Memory B cell (primary cell): ENCODE data around the gene NSG1.

Source experiments
- ATAC-seq: fragments of 150-1000 bp; cut with Tn5 transposase; 2 replicates; pipeline ENCODE4 v1.10.0; 2021; ENCODE audit warnings: low read depth, mild to moderate bottlenecking, moderate library complexity
- DNase-seq, 2 donors: peaks; one replicate each; pipeline ENCODE4 v3.0.0; 2022; ENCODE audit warnings: low spot score in 2 of 2
- H3K27ac Mint-ChIP-seq: one replicate; pipeline ENCODE4 v1.8.0; 2022; ENCODE audit warnings: mild to moderate bottlenecking, moderate library complexity, mixed read lengths
- H3K27me3 Mint-ChIP-seq: one replicate; pipeline ENCODE4 v1.8.0; 2022; ENCODE audit warnings: mixed read lengths
- H3K36me3 Mint-ChIP-seq: one replicate; pipeline ENCODE4 v1.8.0; 2022; ENCODE audit warnings: mild to moderate bottlenecking, mixed read lengths
- H3K4me1 Mint-ChIP-seq: one replicate; pipeline ENCODE4 v1.8.0; 2022; ENCODE audit warnings: mixed read lengths
- H3K4me3 Mint-ChIP-seq: one replicate; pipeline ENCODE4 v1.8.0; 2022; ENCODE audit warnings: mild to moderate bottlenecking, moderate library complexity, mixed read lengths
- H3K9me3 Mint-ChIP-seq: one replicate; pipeline ENCODE4 v1.8.0; 2022; ENCODE audit warnings: mixed read lengths

NSG1 gene

DNA sequence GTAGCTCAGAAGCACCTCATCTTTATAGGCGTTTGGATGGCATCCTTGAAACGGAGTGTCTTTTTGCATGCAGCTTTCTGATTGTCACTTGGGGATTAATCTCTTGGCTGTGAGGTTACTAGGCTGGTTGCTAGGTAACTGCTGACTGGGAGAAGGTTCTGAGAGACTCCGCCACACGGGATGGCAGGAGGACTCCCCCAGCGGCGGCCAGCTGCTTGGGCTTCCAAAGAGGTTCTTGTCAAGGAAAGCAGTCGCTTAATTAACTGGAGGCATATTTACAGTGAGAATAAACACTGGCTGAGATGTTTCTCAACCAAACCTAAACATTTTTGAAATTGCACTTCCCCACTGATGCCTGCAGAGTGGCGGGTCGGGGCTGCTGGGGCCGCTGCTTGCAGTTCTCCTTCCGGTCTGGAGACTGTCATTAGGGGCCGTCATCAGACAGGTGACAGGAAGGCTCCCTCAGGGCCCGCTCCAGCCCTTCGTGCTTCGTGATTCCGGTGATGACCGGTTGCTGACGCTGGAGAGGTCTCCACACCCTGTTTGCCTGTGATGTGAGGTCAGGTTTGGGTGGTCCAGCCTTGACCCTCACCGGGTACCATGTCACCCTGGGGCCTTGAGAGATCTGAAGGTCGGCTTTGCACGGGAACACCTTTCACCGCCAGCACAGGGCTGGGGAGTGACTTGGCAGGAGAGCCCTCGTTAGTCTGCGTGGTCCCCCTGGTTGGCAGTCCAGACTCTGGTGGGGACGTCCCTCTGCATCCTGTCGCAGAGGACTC, 9.1 kb downstream of the NSG1 start:
- peaks cover 3% of the 10 kb centered on the region for H3K4me1 Mint-ChIP-seq
- no peak overlapping the region for H3K27ac Mint-ChIP-seq
- DNase-seq (no peak), ATAC-seq (peak; percentile 93)
- peak overlapping the region; percentile 68 for H3K4me3 Mint-ChIP-seq
- no peaks in the 10 kb centered on the region for H3K36me3 Mint-ChIP-seq
- H3K27me3 Mint-ChIP-seq, result peaks cover 10% of the 10 kb centered on the region
- peaks cover 4% of the 10 kb centered on the region for H3K9me3 Mint-ChIP-seq

DNA sequence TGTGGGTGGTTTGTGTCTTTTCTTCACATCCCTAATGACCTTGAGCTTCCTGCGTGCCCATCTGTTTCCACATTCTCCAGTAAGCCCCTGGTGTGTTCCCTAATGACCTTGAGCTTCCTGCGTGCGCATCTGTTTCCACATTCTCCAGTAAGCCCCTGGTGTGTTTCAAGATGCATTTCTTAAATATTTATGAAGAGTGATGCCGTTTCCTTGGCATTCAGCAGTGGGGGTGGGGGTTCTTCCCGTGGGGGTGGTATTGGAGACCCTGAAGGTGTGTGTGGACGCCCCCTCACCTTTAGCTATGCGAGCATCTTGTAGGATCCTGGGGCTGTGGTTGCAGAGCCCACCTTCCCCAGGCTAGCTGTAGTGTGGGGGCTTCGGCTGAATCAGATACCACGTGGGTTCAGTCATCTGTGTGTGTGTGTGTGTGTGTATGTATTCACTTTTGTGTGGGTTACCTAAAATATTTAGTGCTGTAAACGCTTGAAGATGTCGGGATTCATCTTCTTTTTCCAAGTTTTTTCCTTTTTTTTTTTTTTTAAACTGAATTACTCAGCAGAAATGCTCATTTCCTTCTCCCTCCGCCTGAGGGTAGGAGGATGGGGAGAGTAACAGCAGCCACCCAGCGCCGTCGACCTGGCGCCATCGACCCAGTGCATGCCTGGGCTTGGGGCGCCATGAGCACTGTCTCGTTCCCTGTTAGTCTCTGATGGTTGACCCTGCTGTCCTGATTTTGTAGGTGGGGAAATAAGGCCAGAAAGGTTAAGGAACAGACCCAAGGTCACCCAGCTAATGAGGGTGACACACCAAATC, 9.9 kb downstream of the NSG1 start:
- peaks cover 4% of the 10 kb centered on the region for H3K9me3 Mint-ChIP-seq
- peaks cover 11% of the 10 kb centered on the region for H3K27me3 Mint-ChIP-seq
- H3K27ac Mint-ChIP-seq, result no peak overlapping the region
- no peak for DNase-seq
- no peaks in the 10 kb centered on the region for H3K36me3 Mint-ChIP-seq
- ATAC-seq, result no peak
- peak overlapping the region; percentile 68 for H3K4me3 Mint-ChIP-seq
- H3K4me1 Mint-ChIP-seq, result peaks cover 3% of the 10 kb centered on the region

DNA sequence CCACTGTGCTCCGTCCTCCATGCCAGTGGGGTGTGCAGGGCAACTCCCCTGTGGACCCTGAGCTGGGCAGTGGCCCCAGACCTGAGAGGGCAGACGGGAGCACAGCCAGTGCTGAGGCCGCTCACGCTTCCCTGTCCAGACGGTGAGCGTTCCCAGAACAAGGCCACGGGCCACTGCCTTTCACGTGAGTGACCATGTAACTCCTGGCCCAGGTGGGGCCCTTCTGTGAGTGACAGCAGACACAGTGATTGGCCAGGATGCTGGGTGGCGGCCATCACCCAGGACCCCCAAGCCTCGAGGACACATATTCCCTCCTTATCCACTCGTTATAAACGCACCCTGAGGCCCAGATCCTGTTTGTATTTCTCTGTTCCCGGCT, 10.5 kb downstream of the NSG1 start:
- Mint-ChIP-seq H3K27ac (no peak overlapping the region), H3K4me1 (peaks cover 3% of the 10 kb centered on the region), H3K36me3 (no peaks in the 10 kb centered on the region), H3K4me3 (no peak overlapping the region), H3K27me3 (peaks cover 11% of the 10 kb centered on the region), H3K9me3 (peaks cover 4% of the 10 kb centered on the region)
- ATAC-seq (no peak), DNase-seq (no peak)

DNA sequence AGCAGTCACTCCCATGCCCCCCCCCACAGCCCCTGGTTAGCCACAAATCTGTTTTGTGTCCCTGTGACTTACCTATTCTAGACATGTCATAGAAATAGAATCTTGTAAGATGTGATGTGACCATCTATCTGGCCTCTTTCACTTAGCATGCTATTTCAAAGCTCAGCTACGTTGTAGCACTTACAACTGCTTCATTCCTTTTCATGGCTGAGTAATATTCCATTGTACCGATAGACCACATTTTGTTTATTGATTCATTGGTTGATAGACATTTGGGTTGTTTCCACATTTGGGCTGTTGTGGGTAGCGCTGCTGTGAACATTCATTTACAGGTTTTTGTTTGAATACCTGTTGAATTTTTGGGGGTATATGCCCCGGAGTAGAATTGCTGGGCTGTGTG, 11.5 kb downstream of the NSG1 start:
- peaks cover 4% of the 10 kb centered on the region for H3K9me3 Mint-ChIP-seq
- no peak overlapping the region for H3K27ac Mint-ChIP-seq
- H3K4me3 Mint-ChIP-seq, result no peak overlapping the region
- no peaks in the 10 kb centered on the region for H3K36me3 Mint-ChIP-seq
- DNase-seq (no peak), ATAC-seq (no peak)
- peaks cover 3% of the 10 kb centered on the region for H3K4me1 Mint-ChIP-seq
- H3K27me3 Mint-ChIP-seq, result peaks cover 9% of the 10 kb centered on the region

DNA sequence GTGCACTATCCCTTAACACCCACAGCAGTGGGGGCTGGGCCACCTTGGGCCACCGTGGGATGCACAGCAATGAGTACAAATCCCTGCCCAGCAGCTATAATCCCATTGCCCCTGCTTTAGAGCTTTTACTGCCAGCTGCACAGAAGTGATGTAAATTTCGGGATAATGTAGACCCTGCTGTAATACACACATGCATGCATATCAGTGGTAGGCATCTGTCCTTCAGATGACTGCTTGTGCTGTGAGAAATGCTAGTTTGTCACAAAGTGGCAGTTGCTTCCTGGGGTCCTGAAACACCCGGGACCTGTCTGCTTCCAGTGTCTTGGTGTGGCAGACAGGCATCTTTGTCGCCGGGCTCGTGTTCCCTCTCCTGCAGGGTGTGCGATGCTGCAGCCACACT, 14.1 kb downstream of the NSG1 start:
- no peak overlapping the region for H3K4me3 Mint-ChIP-seq
- peaks cover 4% of the 10 kb centered on the region for H3K9me3 Mint-ChIP-seq
- no peak overlapping the region for H3K27ac Mint-ChIP-seq
- DNase-seq (no peak), ATAC-seq (no peak)
- peaks cover 8% of the 10 kb centered on the region for H3K27me3 Mint-ChIP-seq
- no peaks in the 10 kb centered on the region for H3K4me1 Mint-ChIP-seq
- H3K36me3 Mint-ChIP-seq, result no peaks in the 10 kb centered on the region

DNA sequence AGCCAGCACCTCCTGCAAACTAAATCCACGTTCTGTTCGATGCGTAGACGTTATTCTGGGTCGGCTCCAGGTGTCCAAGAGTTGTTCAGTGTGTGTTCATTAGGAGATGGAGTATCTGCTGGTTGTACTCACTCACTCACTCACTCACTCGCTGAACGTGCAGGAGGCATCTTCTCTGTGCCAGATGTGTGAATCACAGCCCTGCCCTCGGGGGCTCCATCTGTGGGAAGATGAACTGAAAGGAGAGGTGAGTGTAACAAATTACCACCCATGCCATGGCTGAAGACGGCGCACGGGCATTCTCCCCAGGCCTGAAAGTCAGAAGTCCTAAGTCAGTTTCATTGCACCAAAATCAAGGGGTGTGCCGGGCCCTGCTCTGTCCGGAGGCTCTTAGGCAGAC, 16.1 kb downstream of the NSG1 start:
- Mint-ChIP-seq H3K27ac (no peak overlapping the region), H3K4me3 (no peak overlapping the region), H3K36me3 (no peaks in the 10 kb centered on the region), H3K9me3 (peaks cover 3% of the 10 kb centered on the region), H3K4me1 (no peaks in the 10 kb centered on the region), H3K27me3 (peaks cover 11% of the 10 kb centered on the region)
- DNase-seq, result no peak
- ATAC-seq, result no peak

DNA sequence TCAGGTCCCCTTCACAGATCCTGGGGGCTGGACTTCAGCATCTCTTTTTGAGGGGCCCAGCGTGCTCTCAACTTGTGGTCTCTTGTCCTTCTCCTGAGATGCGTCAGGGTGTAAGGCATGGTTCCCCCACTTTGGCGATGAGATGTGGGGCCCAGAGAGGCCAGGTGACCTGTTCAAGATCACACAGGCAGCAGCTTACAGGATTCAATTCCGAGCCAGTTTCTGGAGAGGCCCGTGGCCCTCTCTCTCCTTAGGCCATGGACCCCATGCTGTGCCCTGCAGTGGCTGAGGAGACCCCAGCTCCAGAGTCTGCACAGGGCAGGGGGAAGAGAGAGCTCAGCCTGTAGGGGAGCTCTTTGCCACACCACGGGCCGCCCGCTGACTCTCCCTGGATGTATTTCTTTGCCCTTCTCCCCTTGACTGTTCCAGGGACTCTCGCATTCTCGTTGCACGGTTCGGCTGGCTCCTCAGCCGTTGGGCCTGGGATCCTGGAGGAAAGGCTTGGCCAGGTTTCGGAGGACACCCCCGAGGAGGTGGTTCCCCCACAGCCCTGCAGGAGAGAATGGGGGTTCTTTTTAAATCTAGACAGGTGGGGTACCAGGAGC, 18.6 kb downstream of the NSG1 start:
- Mint-ChIP-seq H3K4me1 (no peaks in the 10 kb centered on the region), H3K27ac (no peak overlapping the region), H3K9me3 (no peaks in the 10 kb centered on the region), H3K4me3 (no peak overlapping the region), H3K27me3 (peaks cover 14% of the 10 kb centered on the region), H3K36me3 (no peaks in the 10 kb centered on the region)
- ATAC-seq (no peak), DNase-seq (no peak)

DNA sequence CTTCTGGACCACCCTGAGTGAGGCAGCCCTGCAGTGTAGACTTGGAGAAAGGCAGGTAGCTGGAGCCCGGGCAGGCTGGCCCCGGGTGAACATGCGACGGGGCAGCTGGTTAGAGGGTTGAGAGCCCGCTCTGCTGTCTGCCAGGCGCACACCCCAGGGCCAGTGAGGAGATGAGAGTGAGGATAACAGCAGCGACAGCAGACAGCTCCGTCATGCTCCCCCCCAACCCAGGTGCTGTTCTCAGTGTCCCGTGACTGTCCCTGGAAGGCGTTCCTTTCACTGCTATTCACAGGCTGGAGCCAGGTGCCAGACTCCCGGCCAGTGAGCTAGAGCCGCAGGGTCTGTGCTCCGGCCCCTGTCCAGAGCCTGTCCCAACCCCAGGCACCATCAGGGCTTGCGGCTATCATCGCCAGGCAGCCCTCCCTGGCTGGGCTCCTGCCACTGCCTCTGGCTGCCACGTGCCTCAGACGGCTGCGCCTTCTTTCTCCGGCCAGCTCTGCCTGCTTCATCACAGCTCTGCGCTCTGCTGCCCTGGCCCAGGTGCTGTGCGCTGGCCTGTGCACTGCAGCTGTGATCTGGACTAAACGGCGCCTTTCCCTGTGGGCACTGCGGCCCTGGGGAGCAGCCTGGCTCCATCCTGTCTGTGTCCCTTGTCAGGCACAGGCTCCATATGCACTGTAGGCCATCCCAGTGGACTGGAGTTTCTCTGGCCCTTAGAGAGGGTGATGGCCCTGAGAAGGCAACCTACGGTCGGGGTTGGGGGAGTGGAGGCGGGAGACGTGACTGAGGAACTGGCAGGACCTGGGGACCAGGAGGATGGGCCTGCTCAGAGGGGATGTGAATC, 19.8 kb downstream of the NSG1 start:
- no peak for ATAC-seq
- Mint-ChIP-seq H3K27ac (no peak overlapping the region), H3K36me3 (no peaks in the 10 kb centered on the region), H3K4me1 (no peaks in the 10 kb centered on the region), H3K27me3 (peaks cover 14% of the 10 kb centered on the region), H3K9me3 (no peaks in the 10 kb centered on the region), H3K4me3 (no peak overlapping the region)
- DNase-seq, result no peak

DNA sequence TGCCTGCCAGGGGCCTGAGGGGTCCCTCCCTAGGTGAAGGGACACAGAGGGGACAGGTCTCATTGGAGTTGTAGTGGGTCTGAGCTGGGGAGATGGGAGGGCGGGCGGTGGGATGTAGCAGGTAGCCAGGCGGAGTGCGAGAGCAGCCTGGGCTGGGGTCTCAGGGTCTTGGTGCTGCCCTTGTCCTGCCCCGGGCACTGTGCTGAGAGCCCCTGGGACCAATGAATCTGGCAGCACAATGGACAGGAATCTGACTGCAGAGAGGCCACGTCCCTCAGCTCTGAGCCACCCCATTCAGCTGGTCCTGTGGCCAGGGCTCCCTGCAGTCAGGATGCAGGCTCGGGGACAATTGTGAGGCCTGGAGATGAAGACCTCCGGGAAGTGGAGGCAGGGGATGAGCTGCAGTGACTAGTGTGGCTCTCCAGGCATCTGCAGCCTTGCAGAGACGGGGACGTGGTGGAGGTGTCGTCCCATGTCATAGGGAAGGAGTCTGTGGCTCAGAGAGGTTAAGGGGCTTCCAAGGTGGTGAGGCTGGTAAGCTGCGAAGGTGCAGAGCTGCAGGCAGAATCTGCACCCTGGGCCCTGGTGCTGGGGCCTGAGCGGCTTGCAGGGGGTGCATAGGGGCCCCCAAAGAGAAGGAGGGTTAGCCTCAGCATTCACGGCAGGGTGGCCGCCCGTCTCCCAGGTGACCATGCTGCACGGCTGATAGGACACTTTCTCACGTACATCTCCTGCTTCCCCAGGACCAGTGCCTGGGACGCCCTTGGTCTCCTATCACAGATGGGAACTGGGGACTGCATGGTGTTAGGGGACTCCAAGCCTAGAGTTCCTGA, 20.6 kb downstream of the NSG1 start:
- DNase-seq (no peak), ATAC-seq (no peak)
- H3K4me1 Mint-ChIP-seq, result no peaks in the 10 kb centered on the region
- H3K9me3 Mint-ChIP-seq, result no peaks in the 10 kb centered on the region
- no peak overlapping the region for H3K27ac Mint-ChIP-seq
- peaks cover 13% of the 10 kb centered on the region for H3K27me3 Mint-ChIP-seq
- no peaks in the 10 kb centered on the region for H3K36me3 Mint-ChIP-seq
- no peak overlapping the region for H3K4me3 Mint-ChIP-seq

DNA sequence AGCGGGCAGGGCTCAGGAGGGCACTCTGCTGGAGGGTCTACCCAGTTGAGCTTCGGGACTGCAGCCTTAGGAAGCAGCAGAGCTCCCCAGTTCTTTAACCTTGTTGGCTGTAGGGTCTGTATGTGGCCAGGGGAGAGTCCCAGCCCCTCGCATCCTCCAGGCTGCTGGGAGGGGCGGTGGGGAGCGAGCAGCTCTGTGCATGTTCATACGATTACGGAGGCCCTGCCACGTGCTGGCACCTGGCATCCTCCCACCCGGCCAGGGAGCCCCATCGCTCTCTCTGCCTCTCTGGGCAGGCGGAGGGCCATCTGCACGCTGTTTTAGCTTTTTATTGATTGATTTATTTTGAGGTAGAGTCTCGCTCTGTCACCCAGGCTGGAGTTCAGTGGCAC, 21.2 kb downstream of the NSG1 start:
- Mint-ChIP-seq H3K9me3 (no peaks in the 10 kb centered on the region), H3K36me3 (no peaks in the 10 kb centered on the region)

DNA sequence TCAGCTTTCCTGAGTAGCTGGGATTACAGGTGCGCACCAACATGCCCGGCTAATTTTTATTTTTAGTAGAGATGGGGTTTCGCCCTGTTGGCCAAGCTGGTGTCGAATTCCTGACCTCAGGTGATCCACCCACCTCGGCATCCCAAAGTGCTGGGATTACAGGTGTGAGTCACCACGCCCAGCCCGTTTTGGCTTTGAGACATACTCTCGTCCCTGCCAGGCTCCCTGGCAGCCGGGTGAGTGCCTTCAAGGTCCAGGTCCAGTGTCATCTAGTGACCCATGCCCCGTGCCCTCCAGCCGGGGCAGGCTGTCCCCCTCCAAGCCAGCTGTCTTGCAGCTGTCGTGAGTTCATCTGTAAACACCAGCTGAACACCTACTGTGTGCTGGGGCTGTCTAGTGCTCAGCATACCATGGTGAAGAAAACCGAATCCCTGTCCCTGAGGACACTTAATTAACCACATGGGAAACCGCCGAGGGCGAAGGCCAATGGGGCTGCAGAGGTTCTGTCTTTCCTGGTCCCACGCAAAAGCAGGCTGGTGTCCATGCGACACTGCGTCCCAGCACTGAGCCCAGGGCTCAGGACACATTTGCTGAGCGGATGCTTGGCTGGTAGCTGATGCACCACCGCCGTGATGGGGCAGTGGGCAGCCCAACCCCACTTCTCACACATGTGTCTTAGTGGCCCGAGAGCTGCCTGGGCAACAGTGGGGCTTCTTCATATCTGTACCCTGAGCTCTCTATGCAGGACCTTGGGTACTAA, 21.9 kb downstream of the NSG1 start:
- DNase-seq (no peak), ATAC-seq (no peak)
- no peaks in the 10 kb centered on the region for H3K4me1 Mint-ChIP-seq
- peaks cover 13% of the 10 kb centered on the region for H3K27me3 Mint-ChIP-seq
- H3K27ac Mint-ChIP-seq, result no peak overlapping the region
- no peaks in the 10 kb centered on the region for H3K9me3 Mint-ChIP-seq
- H3K36me3 Mint-ChIP-seq, result no peaks in the 10 kb centered on the region
- H3K4me3 Mint-ChIP-seq, result no peak overlapping the region

More for the DNA sequence above, 21.2 kb downstream of the NSG1 start:
- ATAC-seq, result no peak
- H3K27me3 Mint-ChIP-seq, result peaks cover 13% of the 10 kb centered on the region
- H3K27ac Mint-ChIP-seq, result no peak overlapping the region
- H3K4me3 Mint-ChIP-seq, result no peak overlapping the region
- DNase-seq, result no peak
- no peaks in the 10 kb centered on the region for H3K4me1 Mint-ChIP-seq

DNA sequence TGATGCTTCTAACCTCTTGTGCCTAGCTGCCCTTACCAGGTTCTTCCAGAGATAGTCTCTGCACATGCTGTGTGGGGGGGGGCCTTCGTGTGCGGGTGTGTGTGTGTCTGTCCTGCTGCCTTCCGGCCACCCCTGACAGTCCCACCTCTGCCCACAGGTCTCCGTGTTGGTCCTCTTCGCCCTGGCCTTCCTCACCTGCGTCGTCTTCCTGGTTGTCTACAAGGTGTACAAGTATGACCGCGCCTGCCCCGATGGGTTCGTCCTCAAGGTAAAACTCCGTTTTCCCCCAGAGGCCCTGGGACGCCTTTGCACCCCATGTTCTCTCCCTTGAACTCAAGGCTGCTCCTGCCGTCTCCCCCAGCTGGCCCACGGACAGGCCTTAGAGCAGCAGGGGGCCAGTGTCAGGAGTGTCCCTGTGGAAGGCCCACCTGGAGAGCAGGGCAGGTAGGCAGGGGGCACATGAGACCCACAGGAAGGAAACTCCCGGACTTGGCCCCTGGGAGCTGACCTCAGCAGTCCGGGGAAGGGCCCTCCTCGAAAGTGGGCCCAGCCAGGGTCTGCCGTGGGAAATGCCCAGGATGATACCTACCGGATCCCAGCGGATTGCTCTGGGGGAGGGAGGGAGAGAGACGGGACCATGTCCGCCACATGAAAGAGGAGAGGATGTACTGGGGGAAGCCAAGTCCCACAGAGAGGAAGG, 22.7 kb downstream of the NSG1 start:
- no peaks in the 10 kb centered on the region for H3K4me1 Mint-ChIP-seq
- peaks cover under 1% of the 10 kb centered on the region for H3K36me3 Mint-ChIP-seq
- no peak for ATAC-seq
- H3K9me3 Mint-ChIP-seq, result no peaks in the 10 kb centered on the region
- H3K27ac Mint-ChIP-seq, result peak overlapping the region; percentile 40
- DNase-seq, result no peak
- H3K4me3 Mint-ChIP-seq, result no peak overlapping the region
- H3K27me3 Mint-ChIP-seq, result peaks cover 13% of the 10 kb centered on the region
